Astrocyte (in vitro differentiated cells and primary cell): ENCODE results near the gene OCA2.

Source experiments
- EZH2 ChIP-seq: IDR thresholded peaks from 2 replicates; pipeline ENCODE4 v1.6.1; 2012; ENCODE audit warnings: mild to moderate bottlenecking, low read length, inconsistent platforms; ENCODE audit not compliant: insufficient read depth
- TF ChIP-seq, protein P1 (sequence below): IDR thresholded peaks from 2 replicates; pipeline ENCODE4 v1.5.1; 2011; ENCODE audit warnings: low read depth, mild to moderate bottlenecking, inconsistent platforms, low read length, moderate library complexity; ENCODE audit not compliant: insufficient read depth

- TF ChIP-seq, protein P1, sequence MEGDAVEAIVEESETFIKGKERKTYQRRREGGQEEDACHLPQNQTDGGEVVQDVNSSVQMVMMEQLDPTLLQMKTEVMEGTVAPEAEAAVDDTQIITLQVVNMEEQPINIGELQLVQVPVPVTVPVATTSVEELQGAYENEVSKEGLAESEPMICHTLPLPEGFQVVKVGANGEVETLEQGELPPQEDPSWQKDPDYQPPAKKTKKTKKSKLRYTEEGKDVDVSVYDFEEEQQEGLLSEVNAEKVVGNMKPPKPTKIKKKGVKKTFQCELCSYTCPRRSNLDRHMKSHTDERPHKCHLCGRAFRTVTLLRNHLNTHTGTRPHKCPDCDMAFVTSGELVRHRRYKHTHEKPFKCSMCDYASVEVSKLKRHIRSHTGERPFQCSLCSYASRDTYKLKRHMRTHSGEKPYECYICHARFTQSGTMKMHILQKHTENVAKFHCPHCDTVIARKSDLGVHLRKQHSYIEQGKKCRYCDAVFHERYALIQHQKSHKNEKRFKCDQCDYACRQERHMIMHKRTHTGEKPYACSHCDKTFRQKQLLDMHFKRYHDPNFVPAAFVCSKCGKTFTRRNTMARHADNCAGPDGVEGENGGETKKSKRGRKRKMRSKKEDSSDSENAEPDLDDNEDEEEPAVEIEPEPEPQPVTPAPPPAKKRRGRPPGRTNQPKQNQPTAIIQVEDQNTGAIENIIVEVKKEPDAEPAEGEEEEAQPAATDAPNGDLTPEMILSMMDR, result no peak
- TF ChIP-seq EZH2, result no peak
These were observed 265.1 kb downstream of the OCA2 start for GRCh38 chr15:27833974-27834373.
